Femur (tissue), 1 donor: Measurements from ENCODE around the gene C17orf67.
"Not testable (repeated sequence)": the region's sequence is repeated elsewhere in the genome, so short reads cannot be mapped to it uniquely, and the experiment has no call there.

ENCODE experiments used
- DNase-seq: peaks from one replicate; pipeline ENCODE4 v3.0.0-alpha.2; 2017

The C17orf67 gene

DNA sequence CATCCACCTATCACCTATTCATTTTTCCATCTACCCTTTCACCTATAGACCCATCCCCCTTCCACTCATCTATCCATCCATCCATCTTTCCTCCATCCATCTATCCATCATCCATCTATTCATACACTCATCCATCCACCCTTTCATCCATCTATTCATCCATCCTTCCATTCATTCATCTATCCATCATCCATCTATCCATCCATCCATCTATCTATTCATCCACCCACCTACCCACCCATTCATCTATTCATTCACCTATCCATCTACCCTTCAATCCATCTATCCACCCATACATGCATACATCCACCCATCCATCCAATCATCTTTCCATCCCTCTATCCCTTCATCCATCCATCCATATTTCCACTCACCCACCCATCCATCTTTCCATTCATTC lies 63.3 kb downstream of the C17orf67 start:
- DNase-seq: no peak

DNA sequence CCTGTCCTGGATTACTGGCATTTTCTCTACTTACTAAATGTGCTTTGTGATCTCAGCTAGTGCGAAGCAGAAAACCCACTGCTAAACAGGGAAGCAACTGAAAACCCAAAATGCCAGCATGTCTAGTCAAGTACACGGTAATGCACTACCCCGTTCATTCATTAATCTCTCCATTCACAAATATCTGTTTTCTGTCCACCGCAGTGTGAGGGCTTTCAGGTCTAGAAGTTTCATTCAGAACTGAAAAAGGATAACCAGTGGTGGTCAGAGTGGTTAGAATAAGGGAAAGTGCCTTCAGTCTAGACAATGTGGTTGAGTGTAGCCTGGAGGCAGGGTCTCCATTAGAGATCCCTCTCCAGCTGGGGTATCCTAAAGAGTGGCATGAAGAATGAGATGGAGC lies 68.3 kb downstream of the C17orf67 start:
- DNase-seq: no peak

DNA sequence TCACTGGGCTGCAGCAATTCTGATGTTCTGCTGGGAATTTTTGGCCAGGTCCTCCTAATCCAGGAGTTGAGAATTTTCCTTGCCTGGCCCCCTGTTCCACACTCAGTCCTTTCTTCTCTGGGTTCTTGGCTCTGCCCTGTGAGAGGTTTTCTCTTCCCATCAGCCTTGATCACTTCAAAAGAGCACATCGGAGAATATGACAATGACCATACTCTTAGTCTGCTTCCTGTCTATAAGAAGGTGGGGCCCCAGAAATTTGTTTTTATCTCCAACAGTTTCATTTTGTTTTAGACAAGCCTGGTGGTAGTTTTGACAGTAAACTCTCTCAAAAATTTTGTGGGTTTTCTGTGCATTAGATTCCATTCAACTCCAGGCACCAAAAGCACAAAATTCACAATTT lies 70.7 kb downstream of the C17orf67 start:
- no peak for DNase-seq

DNA sequence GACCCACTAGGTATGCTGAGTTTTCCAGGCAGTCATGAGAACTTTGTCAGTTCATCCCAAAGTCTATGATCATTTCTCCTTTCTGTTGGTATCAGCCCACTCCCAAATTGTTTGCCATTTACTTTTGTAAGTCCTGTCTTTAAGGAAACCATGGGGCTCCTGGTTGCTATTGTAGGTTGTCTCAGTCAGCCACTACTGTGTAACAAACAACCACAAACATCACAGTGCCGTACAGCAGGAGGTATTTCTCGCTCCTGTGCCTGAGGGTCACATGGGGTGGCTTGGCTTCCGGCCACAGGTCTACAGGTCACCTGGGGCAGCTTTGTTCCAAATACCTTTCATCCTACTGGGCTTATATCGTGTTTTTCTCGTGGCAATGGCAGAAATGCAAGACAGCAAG lies 71.6 kb downstream of the C17orf67 start:
- DNase-seq: no peak

DNA sequence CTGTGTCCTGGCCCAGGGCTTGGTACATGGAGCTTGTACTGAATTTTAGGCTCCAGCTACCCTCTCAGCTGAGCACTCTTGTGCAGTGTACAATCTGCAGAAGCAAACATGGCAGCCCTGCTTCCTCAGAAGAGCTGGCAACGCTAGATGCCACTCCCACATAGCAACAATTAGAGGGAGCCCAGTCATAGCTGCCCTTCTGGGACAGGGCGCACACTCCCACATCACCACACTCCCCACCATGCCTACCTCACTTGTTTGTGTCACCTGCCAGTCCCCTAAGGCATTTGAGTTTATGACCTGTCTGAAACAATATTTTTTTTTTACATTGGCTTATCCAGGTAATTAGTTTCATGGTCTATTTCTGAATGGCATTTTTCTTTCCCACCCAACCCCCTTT lies 72.3 kb downstream of the C17orf67 start:
- DNase-seq: no peak

DNA sequence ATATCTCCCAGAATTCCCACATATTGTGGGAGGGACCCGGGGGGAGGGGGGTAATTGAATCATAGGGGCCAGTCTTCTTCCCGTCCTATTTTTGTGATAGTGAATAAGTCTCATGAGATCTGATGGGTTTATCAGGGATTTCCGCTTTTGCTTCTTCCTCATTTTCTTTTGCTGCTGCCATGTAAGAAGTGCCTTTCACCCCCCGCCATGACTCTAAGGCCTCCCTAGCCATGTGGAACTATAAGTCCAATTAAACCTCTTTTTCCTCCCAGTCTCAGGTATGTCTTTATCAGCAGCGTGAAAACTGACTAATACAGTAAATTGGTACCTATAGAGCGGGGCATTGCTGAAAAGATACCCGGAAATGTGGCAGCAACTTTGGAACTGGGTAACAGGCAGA lies 76.1 kb downstream of the C17orf67 start:
- DNase-seq: not testable (repeated sequence)

DNA sequence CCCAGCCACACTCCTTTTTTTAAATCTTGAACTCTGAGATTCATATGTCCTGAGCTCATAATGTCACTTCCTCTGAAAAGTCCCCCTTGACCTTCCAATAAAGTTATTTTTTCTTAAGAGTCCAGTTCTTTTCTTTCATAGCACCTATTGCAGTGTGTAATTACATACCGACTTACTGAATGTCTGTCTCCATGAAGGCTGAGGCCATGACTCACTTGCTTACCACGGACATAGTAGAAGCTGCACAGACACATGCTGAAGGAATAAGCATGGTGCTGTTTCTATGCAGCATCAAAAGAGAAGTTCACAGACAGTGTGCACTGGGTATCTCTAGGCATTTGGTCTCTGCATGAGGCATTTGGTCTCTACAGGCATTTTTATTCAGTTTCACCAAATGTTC lies 77.2 kb downstream of the C17orf67 start:
- no peak for DNase-seq

DNA sequence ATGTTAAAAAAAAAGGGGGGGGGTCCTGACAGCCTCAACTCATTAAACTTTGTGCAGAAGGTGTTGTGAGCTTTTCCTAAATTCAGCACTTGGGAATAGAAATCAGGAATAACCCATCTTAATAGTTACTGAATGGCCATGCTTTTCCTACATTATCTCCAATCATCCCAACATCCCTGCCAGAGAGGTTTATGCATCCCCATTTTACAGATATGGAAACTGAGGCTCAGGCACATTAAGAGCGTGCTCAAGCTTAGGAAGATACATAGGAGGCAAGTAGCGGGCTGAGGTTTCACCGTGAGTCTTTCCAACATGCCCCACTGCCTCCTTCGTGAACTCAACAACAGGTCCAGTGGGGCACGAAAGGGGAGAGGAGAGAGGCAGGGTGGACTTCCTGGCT lies 78.4 kb downstream of the C17orf67 start:
- DNase-seq: no peak

DNA sequence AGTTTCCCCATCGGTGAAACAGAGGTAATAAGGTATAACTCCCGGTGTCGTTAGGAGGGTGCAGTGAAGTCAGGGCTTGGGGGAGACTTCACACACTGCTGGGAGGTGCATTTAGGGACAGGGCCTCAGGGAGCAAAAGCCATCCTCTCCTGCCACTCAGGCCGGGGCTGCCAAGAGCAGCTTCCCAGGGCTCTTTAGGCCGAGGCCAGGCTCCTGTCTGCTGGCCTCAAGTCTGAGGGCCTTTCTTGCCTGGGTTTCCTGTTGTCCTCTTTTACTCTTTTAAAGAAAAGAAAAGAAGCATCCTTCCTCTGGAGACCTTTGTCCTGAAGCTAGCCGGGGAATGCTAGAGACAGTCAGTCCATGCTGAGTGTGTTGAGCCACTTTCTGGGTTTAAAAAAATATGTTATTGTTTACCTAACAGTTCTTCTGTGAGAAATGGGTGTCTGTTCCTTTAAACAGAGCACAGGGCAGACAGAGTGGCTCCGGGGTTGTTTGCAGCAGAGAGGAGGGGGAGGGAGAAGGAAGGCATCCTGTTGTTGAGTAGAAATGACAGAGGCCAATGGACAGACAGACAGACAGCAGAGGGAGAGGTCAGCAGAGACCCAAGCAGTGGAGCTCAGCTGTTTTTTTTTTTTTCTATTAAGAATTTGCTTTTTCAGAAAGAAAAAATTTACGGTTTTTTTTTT lies 79.1 kb downstream of the C17orf67 start:
- DNase-seq: no peak

DNA sequence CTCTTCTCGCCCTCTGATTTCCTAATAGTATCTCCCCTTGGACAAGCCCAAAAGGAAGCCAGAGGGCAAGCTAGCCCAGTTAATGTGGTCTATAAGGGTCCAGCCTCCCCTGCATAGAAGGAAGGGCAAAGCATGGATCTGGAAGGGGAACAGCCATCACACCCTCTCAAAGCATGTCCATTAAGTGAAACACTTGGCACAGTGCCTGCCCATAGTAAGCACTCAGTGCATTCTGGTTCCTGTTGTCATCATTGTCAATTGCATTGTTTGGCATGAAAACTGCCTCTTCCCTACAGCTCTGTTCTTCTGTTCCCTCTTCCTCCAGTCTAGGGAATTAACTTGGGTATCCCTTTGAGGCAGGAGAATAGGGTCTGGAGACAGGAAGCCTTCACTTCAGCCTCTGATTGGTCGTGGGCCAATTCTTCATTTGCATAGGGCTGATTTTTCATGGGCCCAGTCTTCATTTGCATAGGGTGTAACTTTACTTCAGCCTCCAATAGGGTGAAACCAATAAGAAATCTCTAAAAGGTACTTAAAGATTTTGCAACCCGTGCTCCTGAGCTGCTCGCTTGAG lies 81.4 kb downstream of the C17orf67 start:
- no peak for DNase-seq

DNA sequence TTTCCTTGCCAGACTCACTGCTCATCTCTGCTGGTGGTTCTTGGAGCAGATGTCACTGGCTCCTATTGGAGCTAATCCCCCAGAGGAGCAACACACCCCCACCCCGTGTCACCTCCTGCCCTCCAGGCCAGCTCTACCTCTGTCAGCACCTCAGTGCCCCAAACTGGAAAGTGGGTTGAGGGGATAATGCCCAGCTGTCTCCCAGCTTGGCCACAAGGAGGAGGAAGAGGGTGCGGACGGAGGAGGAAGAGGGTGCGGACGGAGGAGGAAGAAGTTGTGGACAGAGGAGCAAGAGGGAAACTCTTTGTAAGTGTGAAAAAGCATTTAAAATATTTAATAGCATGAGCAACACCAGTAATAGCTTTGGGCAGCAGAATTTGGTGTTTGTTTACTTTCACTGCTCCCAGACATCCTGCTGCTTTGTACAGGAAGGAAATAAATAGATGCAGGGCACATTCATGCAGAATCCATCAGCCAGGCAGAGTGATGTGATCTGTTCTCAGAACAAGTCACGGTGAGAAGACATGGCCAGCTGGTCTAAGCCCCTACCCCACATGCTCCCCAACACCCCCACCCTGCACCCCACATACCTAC lies 82.5 kb downstream of the C17orf67 start:
- DNase-seq: no peak

DNA sequence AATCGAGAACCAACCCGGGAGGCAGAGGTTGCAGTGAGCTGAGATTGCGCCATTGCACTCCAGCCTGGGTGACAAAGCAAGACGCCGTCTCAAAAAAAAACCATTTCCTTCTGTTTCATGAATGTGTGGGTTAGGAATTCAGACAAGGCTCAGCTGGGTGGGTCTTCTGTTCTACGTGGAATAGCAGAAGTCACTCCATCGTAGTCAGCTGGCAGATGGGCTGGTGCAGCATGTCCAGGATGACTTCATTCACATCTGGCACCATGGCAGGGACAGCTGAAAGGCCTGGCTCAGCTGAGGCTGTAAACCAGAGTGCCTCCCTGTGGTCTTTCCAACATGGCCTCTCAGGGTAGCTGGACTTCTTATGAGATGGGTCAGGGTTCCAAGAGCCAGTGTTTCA lies 89.0 kb downstream of the C17orf67 start:
- no peak for DNase-seq

DNA sequence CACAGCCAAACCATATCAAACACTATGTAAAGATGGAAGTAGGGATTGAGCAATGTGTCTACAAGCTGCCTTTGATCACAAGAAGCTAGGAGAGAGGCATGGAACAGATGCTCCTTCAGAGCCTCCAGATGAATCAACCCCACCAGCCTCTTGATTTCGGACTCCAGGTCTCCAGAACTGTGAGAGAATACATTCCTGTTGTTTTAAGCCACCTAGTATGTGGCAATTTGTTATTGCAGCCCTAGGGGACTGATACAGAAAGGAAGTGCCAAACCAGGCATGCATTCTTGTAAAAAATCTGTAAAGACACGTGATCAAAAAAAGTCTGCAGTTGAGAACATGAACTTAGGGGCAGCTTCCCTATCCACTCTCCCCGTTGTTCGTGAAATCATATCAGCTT lies 91.1 kb downstream of the C17orf67 start:
- DNase-seq: no peak
